ENCODE data around the gene S100A9. TPM values are rescaled to one million over a fixed set of nuclear protein-coding genes. Genes with fewer than 3 reads are reported as not detected.
"Not testable (repeated sequence)": the region's sequence is repeated elsewhere in the genome, so short reads cannot be mapped to it uniquely, and the experiment has no call there.

Gene S100A9
- total RNA-seq, 4 donors from 2014 or later = 436 to 2,200 (median 573) TPM

DNA sequence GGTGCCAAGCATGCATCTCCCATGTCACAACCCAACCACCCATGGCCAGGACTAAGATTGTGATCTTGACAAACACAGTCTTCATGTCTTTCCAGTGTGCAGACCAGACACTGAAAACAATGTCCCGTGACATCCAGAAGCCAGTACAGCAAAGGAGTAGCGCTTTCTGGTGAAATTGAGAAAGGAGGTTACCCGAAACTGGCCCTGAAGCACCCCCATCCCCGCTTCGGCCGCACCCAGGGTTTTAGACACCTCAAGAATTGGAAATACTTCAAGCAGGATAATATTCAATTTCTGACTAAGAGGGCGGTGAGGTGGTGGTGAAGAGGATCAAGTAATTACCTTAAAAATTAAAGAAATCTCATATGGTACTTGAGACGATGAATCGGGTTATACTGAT lies 43.8 kb downstream of the S100A9 start:
- no peak for ATAC-seq (ENCODE audit: low FRiP score)
- no peak for DNase-seq (ENCODE audit: low spot score)
- TF ChIP-seq, protein P1, sequence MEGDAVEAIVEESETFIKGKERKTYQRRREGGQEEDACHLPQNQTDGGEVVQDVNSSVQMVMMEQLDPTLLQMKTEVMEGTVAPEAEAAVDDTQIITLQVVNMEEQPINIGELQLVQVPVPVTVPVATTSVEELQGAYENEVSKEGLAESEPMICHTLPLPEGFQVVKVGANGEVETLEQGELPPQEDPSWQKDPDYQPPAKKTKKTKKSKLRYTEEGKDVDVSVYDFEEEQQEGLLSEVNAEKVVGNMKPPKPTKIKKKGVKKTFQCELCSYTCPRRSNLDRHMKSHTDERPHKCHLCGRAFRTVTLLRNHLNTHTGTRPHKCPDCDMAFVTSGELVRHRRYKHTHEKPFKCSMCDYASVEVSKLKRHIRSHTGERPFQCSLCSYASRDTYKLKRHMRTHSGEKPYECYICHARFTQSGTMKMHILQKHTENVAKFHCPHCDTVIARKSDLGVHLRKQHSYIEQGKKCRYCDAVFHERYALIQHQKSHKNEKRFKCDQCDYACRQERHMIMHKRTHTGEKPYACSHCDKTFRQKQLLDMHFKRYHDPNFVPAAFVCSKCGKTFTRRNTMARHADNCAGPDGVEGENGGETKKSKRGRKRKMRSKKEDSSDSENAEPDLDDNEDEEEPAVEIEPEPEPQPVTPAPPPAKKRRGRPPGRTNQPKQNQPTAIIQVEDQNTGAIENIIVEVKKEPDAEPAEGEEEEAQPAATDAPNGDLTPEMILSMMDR (IDR thresholded peaks at IDR 0.05) = no peak

- TF ChIP-seq, protein P1 (IDR thresholded peaks at IDR 0.05) = no peak
- no peak for ATAC-seq (ENCODE audit: low FRiP score)
- DNase-seq (ENCODE audit: low spot score) = no peak
Observed at GRCh38 chr1:153402226-153402625, 44.6 kb downstream of the S100A9 start.

GRCh38 chr1:153403421-153404085 lies 45.9 kb downstream of the S100A9 start:
- TF ChIP-seq, protein P1 (IDR thresholded peaks at IDR 0.05) = no peak
- ATAC-seq (ENCODE audit: low FRiP score) (no peak), DNase-seq (ENCODE audit: low spot score) (no peak)

DNA sequence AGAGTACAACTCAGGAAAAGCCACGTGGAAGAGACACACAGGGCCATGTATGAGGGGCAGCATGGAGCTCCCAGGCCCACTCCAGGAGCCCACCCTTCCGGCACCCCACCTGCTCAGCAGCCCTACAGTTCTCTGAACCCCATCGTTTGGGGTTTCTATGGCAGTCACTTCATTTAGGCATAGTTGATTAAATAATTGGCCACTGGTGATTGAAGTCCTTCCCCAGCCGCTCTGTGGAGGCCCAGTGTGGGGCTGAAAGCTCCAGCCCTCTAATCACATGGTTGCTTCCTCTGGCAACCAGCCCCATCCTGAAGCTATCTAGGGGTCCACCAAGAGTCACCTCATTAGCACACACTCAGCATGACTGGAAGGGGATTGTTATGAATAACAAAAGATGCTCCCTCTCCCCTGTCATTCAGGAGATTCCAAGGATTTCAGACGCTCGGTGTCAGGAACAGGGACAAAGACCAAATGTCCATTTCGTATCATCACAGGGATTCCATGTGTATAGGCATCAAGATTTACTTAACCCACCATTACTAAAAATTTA lies 46.5 kb downstream of the S100A9 start:
- no peak for DNase-seq (ENCODE audit: low spot score)
- TF ChIP-seq, protein P1 (IDR thresholded peaks at IDR 0.05) = no peak

DNA sequence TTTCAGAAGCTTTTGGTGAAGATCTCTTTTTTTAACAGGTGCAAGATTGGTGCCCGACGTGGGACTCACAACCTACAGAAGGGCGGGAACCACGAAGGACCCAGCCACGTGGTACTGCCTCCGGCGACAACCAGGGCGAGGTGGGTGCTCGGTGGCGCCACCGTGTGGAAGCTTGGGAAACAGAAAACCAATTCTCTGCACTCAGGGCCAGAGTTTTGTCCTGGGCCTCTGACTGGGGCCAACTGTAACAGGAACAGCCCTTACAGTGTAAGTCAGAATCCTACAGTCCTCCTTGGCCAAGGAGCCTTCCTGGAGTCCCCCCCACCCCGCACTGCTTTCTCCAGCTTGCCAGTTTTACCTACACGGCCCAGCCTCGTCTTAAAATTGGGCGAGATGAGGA lies 47.1 kb downstream of the S100A9 start:
- TF ChIP-seq, protein P1 (IDR thresholded peaks at IDR 0.05) = no peak
- ATAC-seq (ENCODE audit: low FRiP score) (no peak), DNase-seq (ENCODE audit: low spot score) (no peak)

More for the DNA sequence above, 46.5 kb downstream of the S100A9 start:
- ATAC-seq (ENCODE audit: low FRiP score) = no peak

DNA sequence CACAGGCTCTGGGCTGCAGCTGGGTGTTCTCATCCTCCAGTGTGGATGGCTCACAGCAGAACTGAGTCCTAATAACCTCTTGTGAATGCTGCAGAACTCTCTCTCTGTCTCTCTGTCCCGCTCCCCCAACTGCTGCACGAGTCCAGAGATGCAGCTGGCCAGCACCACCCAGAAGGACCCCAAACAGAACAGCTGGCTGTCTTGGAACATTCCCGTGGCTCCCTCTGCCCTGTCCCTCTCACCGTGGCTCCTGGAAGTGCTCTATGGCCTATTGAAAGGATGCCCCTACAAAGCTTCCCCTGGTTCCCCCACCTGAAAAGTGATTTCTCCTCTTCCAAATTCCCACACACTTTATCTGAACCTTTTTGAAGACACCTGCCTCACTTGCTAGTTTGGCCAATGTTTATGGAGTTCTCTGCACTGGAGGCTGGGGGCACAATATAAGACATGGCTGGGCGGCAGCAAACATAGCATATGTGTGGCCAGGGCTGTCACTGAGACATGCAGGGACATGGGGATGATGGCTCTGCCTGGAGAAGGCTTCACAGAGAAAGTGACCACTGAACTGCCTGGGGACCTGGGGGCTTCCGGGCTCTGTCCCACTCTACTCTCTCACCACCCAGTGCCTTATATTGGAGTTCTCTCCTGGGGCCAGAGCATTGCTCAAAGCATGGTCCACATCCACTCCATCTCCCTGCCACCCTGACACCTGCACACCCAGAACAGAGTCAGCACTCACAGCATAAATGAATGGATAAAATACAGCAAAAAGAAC lies 48.4 kb downstream of the S100A9 start:
- not testable (repeated sequence) for ATAC-seq (ENCODE audit: low FRiP score); DNase-seq (ENCODE audit: low spot score)

DNA sequence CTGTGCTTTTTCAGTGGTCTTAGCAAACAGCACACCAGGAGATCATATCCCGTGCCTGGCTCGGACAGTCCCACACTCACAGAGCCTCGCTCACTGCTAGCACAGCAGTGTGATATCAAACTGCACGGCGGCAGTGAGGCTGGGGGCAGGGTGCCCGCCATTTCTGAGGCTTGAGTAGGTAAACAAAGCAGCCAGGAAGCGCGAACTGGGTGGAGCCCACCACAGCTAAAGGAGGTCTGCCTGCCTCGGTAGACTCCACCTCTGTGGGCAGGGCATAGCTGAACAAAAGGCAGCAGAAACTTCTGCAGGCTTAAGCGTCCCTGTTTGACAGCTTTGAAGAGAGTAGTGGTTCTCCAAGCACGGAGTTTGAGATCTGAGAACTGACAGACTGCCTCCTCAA lies 49.6 kb downstream of the S100A9 start:
- not testable (repeated sequence) for DNase-seq (ENCODE audit: low spot score); ATAC-seq (ENCODE audit: low FRiP score)

Small RNA genes lying within 50 kb of the gene (small RNA-seq; reads per million reads assigned to genes)
- gene RNU6-160P (not detected), gene S100A15A (not detected)

Other genes starting within 250 kb of the S100A9 start
- gene SPRR2F, start 244.3 kb upstream of the S100A9 start, total RNA-seq = not detected
- gene SPRR2G, start 207.0 kb upstream of the S100A9 start, total RNA-seq = not detected
- gene LELP1, start 154.4 kb upstream of the S100A9 start, total RNA-seq = not detected
- 1 to 10 TPM in 2 of 4 donors, not detected in 2; 2.0 to 5.4 TPM for gene PRR9, start 140.3 kb upstream of the S100A9 start, total RNA-seq
- not detected for gene LORICRIN, start 98.2 kb upstream of the S100A9 start, total RNA-seq
- not detected for gene PGLYRP3, start 44.9 kb upstream of the S100A9 start, total RNA-seq
- gene PGLYRP4, start 9.0 kb upstream of the S100A9 start, total RNA-seq = not detected
- gene S100A12, start 17.8 kb downstream of the S100A9 start, total RNA-seq = 10 to 100 TPM in 2 of 4 donors, 1 to 10 TPM in 2; 4.2 to 59.0 (median 9.6) TPM
- gene S100A8, start 33.2 kb downstream of the S100A9 start, total RNA-seq = 100 to 1,000 TPM in 1 of 4 donors, 10 to 100 TPM in 3; 50.4 to 402 (median 59.6) TPM
- gene S100A7A, start 58.7 kb downstream of the S100A9 start, total RNA-seq = not detected
- gene S100A7, start 102.8 kb downstream of the S100A9 start, total RNA-seq = not detected
- 100 to 1,000 TPM; 315 to 566 (median 427) TPM for gene S100A6, start 178.1 kb downstream of the S100A9 start, total RNA-seq
- gene S100A5, start 183.1 kb downstream of the S100A9 start, total RNA-seq = not detected
- 100 to 1,000 TPM; 323 to 723 (median 337) TPM for gene S100A4, start 188.0 kb downstream of the S100A9 start, total RNA-seq
- 1 to 10 TPM in 3 of 4 donors, not detected in 1; 1.7 to 3.2 (median 2.7) TPM for gene S100A3, start 191.4 kb downstream of the S100A9 start, total RNA-seq
- gene S100A2, start 208.0 kb downstream of the S100A9 start, total RNA-seq = 1 to 10 TPM in 2 of 4 donors, not detected in 2; 1.3 to 6.5 TPM